Sigmoid colon (tissue), 7 donors: ENCODE measurements around the gene SMIM32. TPM values are rescaled to one million over a fixed set of nuclear protein-coding genes. Genes with fewer than 3 reads are reported as not detected.

Experiments used
- DNase-seq: peaks from one replicate; pipeline ENCODE4 v3.0.0-alpha.2; 2019
- H3K27ac ChIP-seq, 4 donors: fragments of 200-600 bp; sonication (generic); one replicate each; pipeline ENCODE4 v1.5.1; 2016 to 2019; ENCODE audit warnings: mild to moderate bottlenecking in 1 of 4
- H3K27me3 ChIP-seq, 3 donors: fragments of 200-600 bp; sonication (generic); one replicate each; pipeline ENCODE4 v1.5.1; 2019; ENCODE audit warnings: mild to moderate bottlenecking in 1 of 3
- H3K36me3 ChIP-seq, 4 donors: fragments of 200-600 bp; sonication (generic); one replicate each; pipeline ENCODE4 v1.5.1; 2016 to 2019
- H3K4me1 ChIP-seq, 4 donors: fragments of 200-600 bp; sonication (generic); one replicate each; pipeline ENCODE4 v1.5.1; 2017 to 2019
- H3K4me3 ChIP-seq, 4 donors: fragments of 200-600 bp; sonication (generic); one replicate each; pipeline ENCODE4 v1.5.1; 2017 to 2019; ENCODE audit warnings: mild to moderate bottlenecking in 2 of 4, moderate library complexity in 1 of 4
- H3K9me3 ChIP-seq, 4 donors: fragments of 200-600 bp in 3 of 4; sonication (generic) in 3 of 4; one replicate each; pipeline versions ENCODE4 v1.5.1 to v1.6.1; 2013 to 2019
- EP300 ChIP-seq, 4 donors: sonication (generic); formaldehyde crosslinking; IDR thresholded peaks; one replicate each; pipeline ENCODE4 v1.6.1; 2017; ENCODE audit warnings: antibody characterized with exemption in 4 of 4
- POLR2A ChIP-seq, 2 donors: fragments of 450-650 bp; IDR thresholded peaks; one replicate each; pipeline ENCODE4 v1.6.1; 2016; ENCODE audit warnings: antibody characterized with exemption in 2 of 2, mild to moderate bottlenecking in 2 of 2, moderate library complexity in 2 of 2
- POLR2AphosphoS5 ChIP-seq, 4 donors: sonication (generic); formaldehyde crosslinking; IDR thresholded peaks; one replicate each; pipeline ENCODE4 v1.6.1; 2017; ENCODE audit warnings: antibody characterized with exemption in 4 of 4
- intact Hi-C: fragments of 100-400 bp; cut with DNase I; formaldehyde crosslinking; loops from one replicate; pipeline ENCODE4 v1.15.1; 2023
- polyA plus RNA-seq, 3 donors: library from polyadenylated mRNA; stranded (reverse); fragments of 200-250 nt; gene quantifications; one replicate each; pipeline ENCODE4 v1.2.3, GENCODE V29; 2013
- total RNA-seq, 4 donors: library from RNA; depleted of rRNA; stranded (reverse); fragments of >200 nt; gene quantifications; one replicate each; pipeline ENCODE4 v1.1.0, GENCODE V29; 2016
- TF ChIP-seq, protein P1 (sequence below), 4 experiments: fragments of 450-650 bp in 3 of 4; fragments of 200-600 bp in 1 of 4; IDR thresholded peaks; one replicate each; pipeline ENCODE4 v1.5.1; 2016 to 2019; ENCODE audit warnings: antibody characterized with exemption in 4 of 4, mild to moderate bottlenecking in 3 of 4, moderate library complexity in 2 of 4
- donor health status: healthy with polysubstance abuse.
- donor health status: Bipolar disorder and iron deficiency.
- donor health status: healthy.

Gene SMIM32
- total and polyA plus RNA-seq, 7 donors = 0.36 to 10.8 (median 9.6) TPM; not detected in 3

DNA sequence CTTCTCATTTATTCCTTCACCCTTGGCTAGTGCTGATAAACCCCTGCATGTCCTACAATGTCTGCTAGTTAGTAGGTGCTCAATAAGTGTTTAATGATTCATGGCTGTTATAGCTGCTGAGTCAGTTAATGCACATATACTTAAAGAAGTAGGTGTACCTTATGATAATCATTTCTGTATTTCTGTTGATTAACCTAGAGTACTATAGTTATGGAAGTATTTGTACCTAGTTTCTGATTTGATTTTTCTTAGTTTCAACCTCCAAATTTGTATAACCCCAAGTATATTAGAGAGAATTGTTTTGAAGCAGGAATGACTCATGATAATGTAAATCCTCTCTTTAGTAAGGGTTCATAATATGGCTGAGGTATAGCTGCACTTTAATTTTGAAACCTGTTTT lies 51.4 kb downstream of the SMIM32 start:
- H3K36me3 ChIP-seq = no peaks in the 10 kb centered on the region
- peaks cover 0 to 88% (median 62%) of the 10 kb centered on the region in 4 donors for H3K4me1 ChIP-seq
- no peaks in the 10 kb centered on the region for H3K9me3 ChIP-seq
- TF ChIP-seq POLR2AphosphoS5 (IDR thresholded peaks at IDR 0.05) (no peak), EP300 (IDR thresholded peaks at IDR 0.05) (no peak), POLR2A (IDR thresholded peaks at IDR 0.05) (no peak)
- TF ChIP-seq, protein P1, sequence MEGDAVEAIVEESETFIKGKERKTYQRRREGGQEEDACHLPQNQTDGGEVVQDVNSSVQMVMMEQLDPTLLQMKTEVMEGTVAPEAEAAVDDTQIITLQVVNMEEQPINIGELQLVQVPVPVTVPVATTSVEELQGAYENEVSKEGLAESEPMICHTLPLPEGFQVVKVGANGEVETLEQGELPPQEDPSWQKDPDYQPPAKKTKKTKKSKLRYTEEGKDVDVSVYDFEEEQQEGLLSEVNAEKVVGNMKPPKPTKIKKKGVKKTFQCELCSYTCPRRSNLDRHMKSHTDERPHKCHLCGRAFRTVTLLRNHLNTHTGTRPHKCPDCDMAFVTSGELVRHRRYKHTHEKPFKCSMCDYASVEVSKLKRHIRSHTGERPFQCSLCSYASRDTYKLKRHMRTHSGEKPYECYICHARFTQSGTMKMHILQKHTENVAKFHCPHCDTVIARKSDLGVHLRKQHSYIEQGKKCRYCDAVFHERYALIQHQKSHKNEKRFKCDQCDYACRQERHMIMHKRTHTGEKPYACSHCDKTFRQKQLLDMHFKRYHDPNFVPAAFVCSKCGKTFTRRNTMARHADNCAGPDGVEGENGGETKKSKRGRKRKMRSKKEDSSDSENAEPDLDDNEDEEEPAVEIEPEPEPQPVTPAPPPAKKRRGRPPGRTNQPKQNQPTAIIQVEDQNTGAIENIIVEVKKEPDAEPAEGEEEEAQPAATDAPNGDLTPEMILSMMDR (IDR thresholded peaks at IDR 0.05) = no peak
- H3K27ac ChIP-seq = no peak overlapping the region
- no peak for DNase-seq
- H3K27me3 ChIP-seq = no peaks in the 10 kb centered on the region
- intact Hi-C loops = no loop called here
- H3K4me3 ChIP-seq = no peak overlapping the region

Other genes with a start within 250 kb of the SMIM32 start
- not detected for gene LECT2, start 238.2 kb downstream of the SMIM32 start, total RNA-seq
- gene LECT2, start 238.2 kb downstream of the SMIM32 start, polyA plus RNA-seq = not detected
- 100 to 1,000 TPM in 2 of 4 donors, 10 to 100 TPM in 2; 49.2 to 178 (median 91.6) TPM for gene TGFBI, start 164.2 kb downstream of the SMIM32 start, total RNA-seq
- gene TGFBI, start 164.2 kb downstream of the SMIM32 start, polyA plus RNA-seq = 100 to 1,000 TPM in 1 of 3 donors, 10 to 100 TPM in 2; 48.6 to 106 (median 65.3) TPM
- 10 to 100 TPM; 47.6 to 85.0 (median 59.8) TPM for gene SMAD5, start 60.3 kb downstream of the SMIM32 start, total RNA-seq
- gene SMAD5, start 60.3 kb downstream of the SMIM32 start, polyA plus RNA-seq = 1 to 10 TPM; 4.9 to 9.7 (median 6.6) TPM
- not detected for gene TRPC7, start 172.4 kb upstream of the SMIM32 start, total RNA-seq
- under 1 TPM in 1 of 3 donors, not detected in 2; 0.01 TPM for gene TRPC7, start 172.4 kb upstream of the SMIM32 start, polyA plus RNA-seq